ENCODE results near the gene HMOX2.

DNA sequence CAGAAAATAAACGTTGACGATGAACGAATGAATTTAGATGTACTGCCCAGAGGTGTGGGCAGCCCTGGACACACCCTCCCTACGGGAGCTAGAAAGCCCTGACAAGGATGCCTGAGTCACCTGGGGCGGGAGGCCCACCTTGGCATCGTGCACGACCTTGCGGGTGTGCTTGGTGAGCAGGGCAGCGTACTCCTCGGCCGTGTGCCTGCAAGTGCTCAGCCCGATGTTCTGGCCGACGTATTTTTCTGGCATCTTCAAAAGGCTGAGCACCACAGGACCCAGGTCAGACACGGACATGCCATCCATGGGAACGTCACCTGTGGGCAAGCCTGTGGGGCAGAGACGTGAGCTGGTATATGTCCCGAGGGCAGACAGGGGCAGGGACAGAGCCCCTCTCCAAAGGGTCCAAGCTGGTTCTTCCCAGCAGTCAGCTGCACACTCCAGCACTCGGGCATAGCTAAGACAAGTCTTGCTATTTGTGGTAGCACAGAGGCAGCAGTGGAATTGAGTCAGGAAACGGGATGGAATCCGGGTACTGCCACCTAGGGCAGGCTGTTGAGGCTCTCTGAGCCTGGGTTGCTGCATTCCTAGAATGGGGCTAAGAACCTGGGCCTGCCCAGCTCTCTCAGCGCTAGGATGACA lies 12.6 kb upstream of the HMOX2 start:
- TF ChIP-seq, protein P1, sequence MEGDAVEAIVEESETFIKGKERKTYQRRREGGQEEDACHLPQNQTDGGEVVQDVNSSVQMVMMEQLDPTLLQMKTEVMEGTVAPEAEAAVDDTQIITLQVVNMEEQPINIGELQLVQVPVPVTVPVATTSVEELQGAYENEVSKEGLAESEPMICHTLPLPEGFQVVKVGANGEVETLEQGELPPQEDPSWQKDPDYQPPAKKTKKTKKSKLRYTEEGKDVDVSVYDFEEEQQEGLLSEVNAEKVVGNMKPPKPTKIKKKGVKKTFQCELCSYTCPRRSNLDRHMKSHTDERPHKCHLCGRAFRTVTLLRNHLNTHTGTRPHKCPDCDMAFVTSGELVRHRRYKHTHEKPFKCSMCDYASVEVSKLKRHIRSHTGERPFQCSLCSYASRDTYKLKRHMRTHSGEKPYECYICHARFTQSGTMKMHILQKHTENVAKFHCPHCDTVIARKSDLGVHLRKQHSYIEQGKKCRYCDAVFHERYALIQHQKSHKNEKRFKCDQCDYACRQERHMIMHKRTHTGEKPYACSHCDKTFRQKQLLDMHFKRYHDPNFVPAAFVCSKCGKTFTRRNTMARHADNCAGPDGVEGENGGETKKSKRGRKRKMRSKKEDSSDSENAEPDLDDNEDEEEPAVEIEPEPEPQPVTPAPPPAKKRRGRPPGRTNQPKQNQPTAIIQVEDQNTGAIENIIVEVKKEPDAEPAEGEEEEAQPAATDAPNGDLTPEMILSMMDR (IDR thresholded peaks at IDR 0.05; ENCODE audit: low read length) = no peak
- TF ChIP-seq EZH2 (IDR thresholded peaks at IDR 0.05; ENCODE audit: borderline replicate concordance, low read length) = no peak
